ENCODE measurements around the gene GINS2.

DNA sequence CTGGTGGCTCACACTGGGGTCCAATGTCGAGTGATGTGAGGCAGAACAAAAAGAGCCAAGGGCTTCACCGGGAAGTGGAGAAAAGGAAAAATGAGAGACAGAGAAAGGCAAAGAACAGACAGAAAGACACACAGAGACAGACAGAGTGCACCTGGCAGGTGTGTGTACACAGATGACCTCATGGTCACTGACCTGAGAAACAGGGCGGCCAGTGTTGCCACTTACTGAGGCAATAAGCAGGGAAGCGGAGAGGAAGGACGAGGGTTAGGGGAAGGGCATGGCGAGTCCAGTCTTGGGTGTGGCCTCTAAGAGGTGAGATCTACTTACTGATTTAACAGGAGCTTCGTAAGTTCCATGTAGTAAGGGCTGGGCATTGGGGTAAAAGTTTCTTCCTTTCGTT, 7.5 kb downstream of the GINS2 start:
- TF ChIP-seq, protein P1, sequence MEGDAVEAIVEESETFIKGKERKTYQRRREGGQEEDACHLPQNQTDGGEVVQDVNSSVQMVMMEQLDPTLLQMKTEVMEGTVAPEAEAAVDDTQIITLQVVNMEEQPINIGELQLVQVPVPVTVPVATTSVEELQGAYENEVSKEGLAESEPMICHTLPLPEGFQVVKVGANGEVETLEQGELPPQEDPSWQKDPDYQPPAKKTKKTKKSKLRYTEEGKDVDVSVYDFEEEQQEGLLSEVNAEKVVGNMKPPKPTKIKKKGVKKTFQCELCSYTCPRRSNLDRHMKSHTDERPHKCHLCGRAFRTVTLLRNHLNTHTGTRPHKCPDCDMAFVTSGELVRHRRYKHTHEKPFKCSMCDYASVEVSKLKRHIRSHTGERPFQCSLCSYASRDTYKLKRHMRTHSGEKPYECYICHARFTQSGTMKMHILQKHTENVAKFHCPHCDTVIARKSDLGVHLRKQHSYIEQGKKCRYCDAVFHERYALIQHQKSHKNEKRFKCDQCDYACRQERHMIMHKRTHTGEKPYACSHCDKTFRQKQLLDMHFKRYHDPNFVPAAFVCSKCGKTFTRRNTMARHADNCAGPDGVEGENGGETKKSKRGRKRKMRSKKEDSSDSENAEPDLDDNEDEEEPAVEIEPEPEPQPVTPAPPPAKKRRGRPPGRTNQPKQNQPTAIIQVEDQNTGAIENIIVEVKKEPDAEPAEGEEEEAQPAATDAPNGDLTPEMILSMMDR (IDR thresholded peaks at IDR 0.05) = no peak
- TF ChIP-seq POLR2AphosphoS5 (IDR thresholded peaks at IDR 0.05) = peak in 2 of 3 donors; percentile 26 to 40

Measured in transverse colon (tissue), 4 donors.